CD14-positive monocyte (primary cell): Measurements from ENCODE around the gene P2RY6. TPM values are rescaled to one million over a fixed set of nuclear protein-coding genes. Genes with fewer than 3 reads are reported as not detected.

Experiments used
- DNase-seq, 3 donors: peaks; one replicate each; pipeline ENCODE4 v3.0.0-alpha.2; 2011 to 2022
- H2AFZ ChIP-seq: 2 replicates; pipeline ENCODE4 v1.6.0; 2012; ENCODE audit warnings: mild to moderate bottlenecking, low read depth, low read length, inconsistent platforms; ENCODE audit not compliant: insufficient read depth, poor library complexity, severe bottlenecking
- H3K27ac ChIP-seq, 2 donors: 1 replicate in 1 of 2; 2 replicates in 1 of 2; pipeline ENCODE4 v1.5.1; 2012 to 2013; ENCODE audit warnings: low read length in 2 of 2, control low read depth in 1 of 2, inconsistent platforms in 1 of 2, low read depth in 1 of 2, mild to moderate bottlenecking in 1 of 2
- H3K27me3 ChIP-seq, 2 donors: one replicate each; pipeline versions ENCODE4 v1.6.0 to v1.6.1; 2011 to 2013; ENCODE audit warnings: low read length in 2 of 2; ENCODE audit not compliant: control insufficient read depth in 2 of 2, insufficient read depth in 2 of 2
- H3K36me3 ChIP-seq, 2 donors: replicated peaks in 1 of 2; 1 replicate in 1 of 2; 2 replicates in 1 of 2; pipeline versions ENCODE4 v1.5.1 to v1.6.1; 2012 to 2013; ENCODE audit warnings: low read length in 2 of 2, control low read depth in 1 of 2, inconsistent platforms in 1 of 2, mild to moderate bottlenecking in 1 of 2; ENCODE audit not compliant: insufficient read depth in 2 of 2, control insufficient read depth in 1 of 2
- H3K4me1 ChIP-seq, 2 donors: 1 replicate in 1 of 2; 2 replicates in 1 of 2; pipeline versions ENCODE4 v1.5.1 to v1.6.1; 2012 to 2013; ENCODE audit warnings: low read length in 2 of 2, control low read depth in 1 of 2, inconsistent platforms in 1 of 2, mild to moderate bottlenecking in 1 of 2, moderate library complexity in 1 of 2; ENCODE audit not compliant: insufficient read depth in 2 of 2, control insufficient read depth in 1 of 2
- H3K4me2 ChIP-seq: replicated peaks from 2 replicates; pipeline ENCODE3; 2012; ENCODE audit warnings: low read length, moderate library complexity, mild to moderate bottlenecking; ENCODE audit not compliant: poor library complexity, severe bottlenecking; ENCODE audit errors: extremely low read depth
- H3K4me3 ChIP-seq, 3 experiments: fragments of 200-600 bp in 1 of 3; sonication (generic) in 1 of 3; replicated peaks in 1 of 3; 1 replicate in 2 of 3; 2 replicates in 1 of 3; pipeline ENCODE4 v1.5.1; 2011 to 2013; ENCODE audit warnings: low read length in 3 of 3, mild to moderate bottlenecking in 3 of 3, control low read depth in 2 of 3, low read depth in 2 of 3, inconsistent platforms in 1 of 3, moderate library complexity in 1 of 3
- H3K79me2 ChIP-seq: 2 replicates; pipeline ENCODE4 v1.6.0; 2012; ENCODE audit warnings: mild to moderate bottlenecking, control low read depth, inconsistent platforms, low read length, moderate library complexity; ENCODE audit not compliant: insufficient read depth
- H3K9ac ChIP-seq: 2 replicates; pipeline ENCODE4 v1.6.0; 2017; ENCODE audit warnings: low read length, mild to moderate bottlenecking; ENCODE audit not compliant: insufficient read depth, poor library complexity, severe bottlenecking
- H3K9me3 ChIP-seq, 2 donors: replicated peaks in 1 of 2; 1 replicate in 1 of 2; 2 replicates in 1 of 2; pipeline versions ENCODE4 v1.5.1 to v1.6.1; 2012 to 2013; ENCODE audit warnings: low read length in 2 of 2, control low read depth in 1 of 2; ENCODE audit not compliant: control insufficient read depth in 1 of 2, insufficient read depth in 1 of 2
- H4K20me1 ChIP-seq: 2 replicates; pipeline ENCODE4 v1.6.0; 2012; ENCODE audit warnings: mild to moderate bottlenecking, low read length, control low read depth, moderate library complexity; ENCODE audit not compliant: insufficient read depth
- H3K27ac Mint-ChIP-seq, 7 donors: one replicate each; pipeline ENCODE4 v1.8.0; 2020; ENCODE audit warnings: mild to moderate bottlenecking in 7 of 7, mixed read lengths in 7 of 7, moderate library complexity in 6 of 7, inconsistent platforms in 2 of 7
- H3K27me3 Mint-ChIP-seq, 3 donors: one replicate each; pipeline ENCODE4 v1.8.0; 2021 to 2022; ENCODE audit warnings: low read depth in 3 of 3, mild to moderate bottlenecking in 3 of 3, mixed read lengths in 3 of 3, moderate library complexity in 3 of 3, inconsistent platforms in 1 of 3
- H3K36me3 Mint-ChIP-seq, 2 donors: one replicate each; pipeline ENCODE4 v1.8.0; 2020; ENCODE audit warnings: mixed read lengths in 2 of 2, inconsistent platforms in 1 of 2, mild to moderate bottlenecking in 1 of 2
- H3K4me1 Mint-ChIP-seq: one replicate; pipeline ENCODE4 v1.8.0; 2020; ENCODE audit warnings: mild to moderate bottlenecking, mixed read lengths
- H3K4me3 Mint-ChIP-seq, 2 donors: one replicate each; pipeline ENCODE4 v1.8.0; 2020; ENCODE audit warnings: mild to moderate bottlenecking in 2 of 2, mixed read lengths in 2 of 2, moderate library complexity in 1 of 2
- H3K9me3 Mint-ChIP-seq, 7 donors: one replicate each; pipeline ENCODE4 v1.8.0; 2020 to 2022; ENCODE audit warnings: mixed read lengths in 7 of 7, mild to moderate bottlenecking in 6 of 7, moderate library complexity in 6 of 7, inconsistent platforms in 2 of 7
- WGBS: methylation state at CpG from one replicate; pipeline ENCODE4 v1.1.5; 2013; ENCODE audit warnings: missing lambda C conversion rate; ENCODE audit not compliant: insufficient coverage; 5-methylcytosine and 5-hydroxymethylcytosine counted together
- intact Hi-C, 2 donors: fragments of 100-400 bp; cut with micrococcal nuclease; formaldehyde crosslinking; loops; one replicate each; pipeline versions ENCODE4 v1.15.0 to v1.15.1; 2023
- polyA plus RNA-seq, 3 donors: library from polyadenylated mRNA; depleted of rRNA in 1 of 3; unstranded in 2 of 3; stranded (reverse) in 1 of 3; fragments of 300-500 nt in 2 of 3; fragments of >200 nt in 1 of 3; fragmentation: Illumina TruSeq in 2 of 3; gene quantifications; 1 replicate in 2 of 3; 2 replicates in 1 of 3; pipeline ENCODE4 v1.2.3, GENCODE V29; 2012 to 2021
- TF ChIP-seq, protein P1 (sequence below): fragments of 200-600 bp; IDR thresholded peaks from one replicate; pipeline ENCODE4 v1.8.0; 2022; ENCODE audit warnings: antibody characterized with exemption, mild to moderate bottlenecking

Gene P2RY6
- polyA plus RNA-seq, 3 donors, result 1.7 to 5.1 (median 1.8) TPM

- H3K4me1 Mint-ChIP-seq, result peaks cover 7% of the 10 kb centered on the region
- no peak overlapping the region for H3K4me3 Mint-ChIP-seq
- Histone ChIP-seq H2AFZ (no peak overlapping the region), H3K27ac (no peak overlapping the region), H3K4me2 (no peak overlapping the region), H3K9ac (no peak overlapping the region), H3K9me3 (no peaks in the 10 kb centered on the region), H3K4me3 (no peak overlapping the region), H3K36me3 (no peaks in the 10 kb centered on the region), H3K27me3 (no peaks in the 10 kb centered on the region), H3K79me2 (no peaks in the 10 kb centered on the region), H4K20me1 (no peaks in the 10 kb centered on the region), H3K4me1 (peaks cover 2 to 6% of the 10 kb centered on the region in 2 donors)
- no peaks in the 10 kb centered on the region for H3K36me3 Mint-ChIP-seq
- peak overlapping the region in 1 of 7 donors; percentile 21 for H3K27ac Mint-ChIP-seq
- intact Hi-C loops, result loop anchor here (1.0 to 5.0 kb wide), 3 partner anchors 27 to 37 kb away; no protein-coding TSS in a partner anchor
- WGBS, result 76% methylated on average over 4 of the region's 6 CpGs
- TF ChIP-seq, protein P1, sequence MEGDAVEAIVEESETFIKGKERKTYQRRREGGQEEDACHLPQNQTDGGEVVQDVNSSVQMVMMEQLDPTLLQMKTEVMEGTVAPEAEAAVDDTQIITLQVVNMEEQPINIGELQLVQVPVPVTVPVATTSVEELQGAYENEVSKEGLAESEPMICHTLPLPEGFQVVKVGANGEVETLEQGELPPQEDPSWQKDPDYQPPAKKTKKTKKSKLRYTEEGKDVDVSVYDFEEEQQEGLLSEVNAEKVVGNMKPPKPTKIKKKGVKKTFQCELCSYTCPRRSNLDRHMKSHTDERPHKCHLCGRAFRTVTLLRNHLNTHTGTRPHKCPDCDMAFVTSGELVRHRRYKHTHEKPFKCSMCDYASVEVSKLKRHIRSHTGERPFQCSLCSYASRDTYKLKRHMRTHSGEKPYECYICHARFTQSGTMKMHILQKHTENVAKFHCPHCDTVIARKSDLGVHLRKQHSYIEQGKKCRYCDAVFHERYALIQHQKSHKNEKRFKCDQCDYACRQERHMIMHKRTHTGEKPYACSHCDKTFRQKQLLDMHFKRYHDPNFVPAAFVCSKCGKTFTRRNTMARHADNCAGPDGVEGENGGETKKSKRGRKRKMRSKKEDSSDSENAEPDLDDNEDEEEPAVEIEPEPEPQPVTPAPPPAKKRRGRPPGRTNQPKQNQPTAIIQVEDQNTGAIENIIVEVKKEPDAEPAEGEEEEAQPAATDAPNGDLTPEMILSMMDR, result no peak
- DNase-seq, result peak in 2 of 3 donors; percentile 17 to 71
- no peaks in the 10 kb centered on the region for H3K9me3 Mint-ChIP-seq
- peaks cover 0 to 5% (median 3%) of the 10 kb centered on the region in 3 donors for H3K27me3 Mint-ChIP-seq
Measured at GRCh38 chr11:73334384-73335203, 62.5 kb downstream of the P2RY6 start.

GRCh38 chr11:73335204-73335923 is 63.2 kb downstream of the P2RY6 start:
- Mint-ChIP-seq H3K4me1 (peaks cover 7% of the 10 kb centered on the region), H3K9me3 (no peaks in the 10 kb centered on the region), H3K36me3 (no peaks in the 10 kb centered on the region), H3K27ac (no peak overlapping the region), H3K27me3 (peaks cover 0 to 7% (median 4%) of the 10 kb centered on the region in 3 donors), H3K4me3 (no peak overlapping the region)
- peaks cover 2 to 6% of the 10 kb centered on the region in 2 donors for H3K4me1 ChIP-seq
- H3K27me3 ChIP-seq, result no peaks in the 10 kb centered on the region
- H3K9ac ChIP-seq, result no peak overlapping the region
- H3K27ac ChIP-seq, result no peak overlapping the region
- H2AFZ ChIP-seq, result no peak overlapping the region
- WGBS, result no CpG with 5 or more reads among the region's 4 CpGs
- H3K36me3 ChIP-seq, result no peaks in the 10 kb centered on the region
- H4K20me1 ChIP-seq, result no peaks in the 10 kb centered on the region
- intact Hi-C loops, result loop anchor here (1.0 to 5.0 kb wide), 3 partner anchors 28 to 38 kb away; no protein-coding TSS in a partner anchor
- TF ChIP-seq, protein P1, result peak; percentile 97
- no peak overlapping the region for H3K4me2 ChIP-seq
- H3K79me2 ChIP-seq, result no peaks in the 10 kb centered on the region
- H3K9me3 ChIP-seq, result no peaks in the 10 kb centered on the region
- no peak overlapping the region for H3K4me3 ChIP-seq
- peak; percentile 61 to 78 (median 77) for DNase-seq
